Esophagus squamous epithelium (tissue), 4 donors: ENCODE measurements around the gene TMEM151A.

Experiments used
- POLR2A ChIP-seq, 4 donors: fragments of 450-650 bp; IDR thresholded peaks; one replicate each; pipeline ENCODE4 v1.6.1; 2017; ENCODE audit warnings: antibody characterized with exemption in 4 of 4, mild to moderate bottlenecking in 4 of 4, moderate library complexity in 3 of 4
- TF ChIP-seq, protein P1 (sequence below), 6 experiments: fragments of 450-650 bp in 4 of 6; fragments of 200-600 bp in 2 of 6; sonication (generic) in 2 of 6; IDR thresholded peaks; one replicate each; pipeline ENCODE4 v1.5.1; 2016 to 2019; ENCODE audit warnings: antibody characterized with exemption in 6 of 6, mild to moderate bottlenecking in 4 of 6, moderate library complexity in 4 of 6

- no peak for TF ChIP-seq POLR2A (IDR thresholded peaks at IDR 0.05)
- TF ChIP-seq, protein P1, sequence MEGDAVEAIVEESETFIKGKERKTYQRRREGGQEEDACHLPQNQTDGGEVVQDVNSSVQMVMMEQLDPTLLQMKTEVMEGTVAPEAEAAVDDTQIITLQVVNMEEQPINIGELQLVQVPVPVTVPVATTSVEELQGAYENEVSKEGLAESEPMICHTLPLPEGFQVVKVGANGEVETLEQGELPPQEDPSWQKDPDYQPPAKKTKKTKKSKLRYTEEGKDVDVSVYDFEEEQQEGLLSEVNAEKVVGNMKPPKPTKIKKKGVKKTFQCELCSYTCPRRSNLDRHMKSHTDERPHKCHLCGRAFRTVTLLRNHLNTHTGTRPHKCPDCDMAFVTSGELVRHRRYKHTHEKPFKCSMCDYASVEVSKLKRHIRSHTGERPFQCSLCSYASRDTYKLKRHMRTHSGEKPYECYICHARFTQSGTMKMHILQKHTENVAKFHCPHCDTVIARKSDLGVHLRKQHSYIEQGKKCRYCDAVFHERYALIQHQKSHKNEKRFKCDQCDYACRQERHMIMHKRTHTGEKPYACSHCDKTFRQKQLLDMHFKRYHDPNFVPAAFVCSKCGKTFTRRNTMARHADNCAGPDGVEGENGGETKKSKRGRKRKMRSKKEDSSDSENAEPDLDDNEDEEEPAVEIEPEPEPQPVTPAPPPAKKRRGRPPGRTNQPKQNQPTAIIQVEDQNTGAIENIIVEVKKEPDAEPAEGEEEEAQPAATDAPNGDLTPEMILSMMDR (IDR thresholded peaks at IDR 0.05), result no peak
These were observed 32.0 kb downstream of the TMEM151A start for GRCh38 chr11:66323684-66324083.
